Common myeloid progenitor, CD34-positive (primary cell): ENCODE data around the gene PCSK9.

ENCODE experiments used
- CTCF ChIA-PET: fragments of 350-600 bp; sonication (Branson Sonifier 250); formaldehyde crosslinking; loops from one replicate; lab custom pipeline; 2021; ENCODE audit warnings: antibody characterized with exemption; lab: Charles Lee
- POLR2A ChIA-PET: fragments of 350-600 bp; sonication (Branson Sonifier 250); formaldehyde crosslinking; loops from one replicate; lab custom pipeline; 2021; ENCODE audit warnings: antibody characterized with exemption; lab: Charles Lee
- DNase-seq, 3 donors: peaks; one replicate each; pipeline versions ENCODE4 v3.0.0 to v3.0.0-alpha.2; 2013
- H3K27ac ChIP-seq, 2 experiments: 1 replicate in 1 of 2; 2 replicates in 1 of 2; pipeline ENCODE4 v1.7.0; 2013; ENCODE audit warnings: inconsistent platforms in 2 of 2, low read length in 2 of 2, mild to moderate bottlenecking in 2 of 2, low read depth in 1 of 2, moderate library complexity in 1 of 2; ENCODE audit not compliant: severe bottlenecking in 2 of 2, insufficient read depth in 1 of 2, poor library complexity in 1 of 2
- H3K27me3 ChIP-seq, 5 experiments: replicated peaks in 2 of 5; 1 replicate in 3 of 5; 2 replicates in 2 of 5; pipeline versions ENCODE4 v1.6.1 to v1.7.0; 2013; ENCODE audit warnings: low read length in 4 of 5, mild to moderate bottlenecking in 2 of 5, moderate library complexity in 2 of 5, inconsistent platforms in 1 of 5; ENCODE audit not compliant: insufficient read depth in 5 of 5, control insufficient read depth in 4 of 5
- H3K36me3 ChIP-seq, 4 experiments: 1 replicate in 2 of 4; 2 replicates in 2 of 4; pipeline versions ENCODE4 v1.6.1 to v1.7.0; 2013; ENCODE audit warnings: low read length in 3 of 4, control low read depth in 1 of 4, mild to moderate bottlenecking in 1 of 4; ENCODE audit not compliant: control insufficient read depth in 4 of 4, insufficient read depth in 4 of 4
- H3K4me1 ChIP-seq, 4 experiments: 1 replicate in 3 of 4; 2 replicates in 1 of 4; pipeline versions ENCODE4 v1.6.1 to v1.7.1; 2013; ENCODE audit warnings: low read length in 3 of 4, mild to moderate bottlenecking in 3 of 4, control low read depth in 1 of 4, inconsistent platforms in 1 of 4, moderate library complexity in 1 of 4; ENCODE audit not compliant: control insufficient read depth in 4 of 4, insufficient read depth in 4 of 4; ENCODE audit errors: control extremely low read depth in 1 of 4
- H3K4me3 ChIP-seq, 7 experiments: 1 replicate in 4 of 7; 2 replicates in 3 of 7; pipeline versions ENCODE4 v1.5.1 to v1.7.0; 2013; ENCODE audit warnings: mild to moderate bottlenecking in 7 of 7, low read length in 6 of 7, moderate library complexity in 6 of 7, inconsistent platforms in 2 of 7, low read depth in 2 of 7, control low read depth in 1 of 7; ENCODE audit not compliant: insufficient read depth in 4 of 7, control insufficient read depth in 1 of 7; ENCODE audit errors: extremely low read depth in 1 of 7
- H3K9me3 ChIP-seq, 5 experiments: 1 replicate in 4 of 5; 2 replicates in 1 of 5; pipeline versions ENCODE4 v1.6.1 to v1.7.1; 2013; ENCODE audit warnings: low read length in 4 of 5, mild to moderate bottlenecking in 2 of 5, inconsistent platforms in 1 of 5, low read depth in 1 of 5, moderate library complexity in 1 of 5; ENCODE audit not compliant: control insufficient read depth in 4 of 5, insufficient read depth in 2 of 5; ENCODE audit errors: control extremely low read depth in 1 of 5
- WGBS: methylation state at CpG from one replicate; pipeline ENCODE4 v1.1.5; 2013; ENCODE audit not compliant: insufficient coverage; 5-methylcytosine and 5-hydroxymethylcytosine counted together

The PCSK9 gene

GRCh38 chr1:55057270-55057955 is 18.1 kb downstream of the PCSK9 start:
- WGBS: 98% methylated on average over 12 of the region's 15 CpGs
- ChIA-PET CTCF (no interaction called here), POLR2A (no interaction called here)
- Histone ChIP-seq H3K27ac (no peak overlapping the region), H3K4me3 (no peak overlapping the region), H3K27me3 (no peaks in the 10 kb centered on the region), H3K36me3 (no peaks in the 10 kb centered on the region), H3K4me1 (no peaks in the 10 kb centered on the region), H3K9me3 (no peaks in the 10 kb centered on the region)
- no peak for DNase-seq

- H3K36me3 ChIP-seq: no peaks in the 10 kb centered on the region
- ChIA-PET CTCF (no interaction called here), POLR2A (no interaction called here)
- no peak for DNase-seq
- no peak overlapping the region for H3K4me3 ChIP-seq
- H3K9me3 ChIP-seq: no peaks in the 10 kb centered on the region
- 98% methylated on average over 6 of the region's 6 CpGs for WGBS
- H3K27me3 ChIP-seq: no peaks in the 10 kb centered on the region
- no peak overlapping the region for H3K27ac ChIP-seq
- H3K4me1 ChIP-seq: no peaks in the 10 kb centered on the region
Observed at GRCh38 chr1:55057956-55058298, 18.6 kb downstream of the PCSK9 start.

GRCh38 chr1:55059302-55060132 is 20.2 kb downstream of the PCSK9 start:
- Histone ChIP-seq H3K27me3 (no peaks in the 10 kb centered on the region), H3K9me3 (no peaks in the 10 kb centered on the region), H3K4me1 (no peaks in the 10 kb centered on the region), H3K36me3 (no peaks in the 10 kb centered on the region), H3K27ac (no peak overlapping the region), H3K4me3 (no peak overlapping the region)
- WGBS: 92% methylated on average over 14 of the region's 14 CpGs
- no peak for DNase-seq
- ChIA-PET CTCF (interaction anchor here (1.6 kb wide), 1 partner anchor 12 kb away, joined by 3 read pairs; no protein-coding TSS in a partner anchor), POLR2A (no interaction called here)

- CTCF ChIA-PET: interaction anchor here (1.3 kb wide), 1 partner anchor 116 kb away, joined by 3 read pairs; no protein-coding TSS in a partner anchor
- Histone ChIP-seq H3K36me3 (no peaks in the 10 kb centered on the region), H3K27ac (no peak overlapping the region), H3K9me3 (no peaks in the 10 kb centered on the region), H3K4me3 (no peak overlapping the region), H3K4me1 (no peaks in the 10 kb centered on the region), H3K27me3 (no peaks in the 10 kb centered on the region)
- 96% methylated on average over 10 of the region's 14 CpGs for whole genome bisulfite sequencing
- POLR2A ChIA-PET: no interaction called here
- no peak for DNase-seq
Observed at GRCh38 chr1:55060133-55060999, 21.0 kb downstream of the PCSK9 start.

GRCh38 chr1:55061000-55061705 is 21.8 kb downstream of the PCSK9 start:
- POLR2A ChIA-PET: no interaction called here
- Histone ChIP-seq H3K27ac (no peak overlapping the region), H3K4me1 (no peaks in the 10 kb centered on the region), H3K9me3 (no peaks in the 10 kb centered on the region), H3K27me3 (no peaks in the 10 kb centered on the region), H3K4me3 (no peak overlapping the region), H3K36me3 (peaks cover 0 to 4% (median 0%) of the 10 kb centered on the region in 4 experiments)
- CTCF ChIA-PET: interaction anchor here (1.3 kb wide), 1 partner anchor 116 kb away, joined by 3 read pairs; no protein-coding TSS in a partner anchor
- no peak for DNase-seq
- 90% methylated on average over 12 of the region's 13 CpGs for WGBS

- Histone ChIP-seq H3K9me3 (no peaks in the 10 kb centered on the region), H3K4me1 (no peaks in the 10 kb centered on the region), H3K27ac (no peak overlapping the region), H3K27me3 (no peaks in the 10 kb centered on the region), H3K4me3 (no peak overlapping the region), H3K36me3 (peaks cover 0 to 5% (median 3%) of the 10 kb centered on the region in 4 experiments)
- DNase-seq: no peak
- 97% methylated on average over 4 of the region's 4 CpGs for WGBS
- ChIA-PET POLR2A (no interaction called here), CTCF (no interaction called here)
Observed at GRCh38 chr1:55061706-55062321, 22.5 kb downstream of the PCSK9 start.
